ENCODE measurements around the gene EEF2K. TPM values are rescaled to one million over a fixed set of nuclear protein-coding genes. Genes with fewer than 3 reads are reported as not detected.

EEF2K gene
- total and polyA plus RNA-seq, 2 of the 13 experiments (the other 11 are each of a cell fraction or from before 2014, with no cell fraction given), result 22.0 to 23.8 TPM

- TF ChIP-seq ZBED4 (CRISPR knock-in tag; IDR thresholded peaks at IDR 0.05; ENCODE audit: borderline replicate concordance) (peak; percentile 63; the same call in 1 of the 2 replicates), SKI (IDR thresholded peaks at IDR 0.05; ENCODE audit: partially characterized antibody) (peak; percentile 71), HOXA5 (CRISPR knock-in tag; IDR thresholded peaks at IDR 0.05) (no peak), ISL2 (CRISPR knock-in tag; IDR thresholded peaks at IDR 0.05) (no peak), ZNF674 (CRISPR knock-in tag; IDR thresholded peaks at IDR 0.05; ENCODE audit: low read depth) (no peak), DDIT3 (CRISPR knock-in tag; IDR thresholded peaks at IDR 0.05) (no peak), ZNF562 (CRISPR knock-in tag; IDR thresholded peaks at IDR 0.05; ENCODE audit: borderline replicate concordance) (no peak), KAT2B (IDR thresholded peaks at IDR 0.05; ENCODE audit: borderline replicate concordance, low read depth, low read length) (no peak), MNT (IDR thresholded peaks at IDR 0.05) (no peak), ZSCAN9 (CRISPR knock-in tag; IDR thresholded peaks at IDR 0.05; ENCODE audit: borderline replicate concordance) (no peak), XRCC5 (optimal IDR thresholded peaks at IDR 0.05; ENCODE audit: low read length) (no peak), ZFP36L1 (CRISPR knock-in tag; IDR thresholded peaks at IDR 0.05) (no peak), GLMP (CRISPR knock-in tag; IDR thresholded peaks at IDR 0.05; ENCODE audit: borderline replicate concordance) (no peak), MTERF4 (CRISPR knock-in tag; IDR thresholded peaks at IDR 0.05) (no peak), ARNTL (CRISPR knock-in tag; IDR thresholded peaks at IDR 0.05) (no peak), ZXDC (CRISPR knock-in tag; IDR thresholded peaks at IDR 0.05) (no peak), NR2F1 (CRISPR knock-in tag; IDR thresholded peaks at IDR 0.05) (no peak), BORCS8-MEF2B (CRISPR knock-in tag; IDR thresholded peaks at IDR 0.05) (no peak), HDAC1 (CRISPR knock-in tag; IDR thresholded peaks at IDR 0.05) (0 out of 2 replicates have a peak, but pooled peaks have one; percentile 23)
These were observed 40.4 kb upstream of the EEF2K start (continued) for GRCh38 chr16:22165508-22166285.

All from HepG2 (cell line).